Inferior parietal cortex (tissue), 1 donor: Measurements from ENCODE around the gene KCNAB2.

ENCODE experiments used
- DNase-seq: peaks from one replicate; pipeline ENCODE4 v3.0.0-alpha.2; 2016; ENCODE audit errors: extremely low spot score

Gene KCNAB2

GRCh38 chr1:6081901-6082300 is 36.2 kb downstream of the KCNAB2 start:
- DNase-seq: no peak

DNA sequence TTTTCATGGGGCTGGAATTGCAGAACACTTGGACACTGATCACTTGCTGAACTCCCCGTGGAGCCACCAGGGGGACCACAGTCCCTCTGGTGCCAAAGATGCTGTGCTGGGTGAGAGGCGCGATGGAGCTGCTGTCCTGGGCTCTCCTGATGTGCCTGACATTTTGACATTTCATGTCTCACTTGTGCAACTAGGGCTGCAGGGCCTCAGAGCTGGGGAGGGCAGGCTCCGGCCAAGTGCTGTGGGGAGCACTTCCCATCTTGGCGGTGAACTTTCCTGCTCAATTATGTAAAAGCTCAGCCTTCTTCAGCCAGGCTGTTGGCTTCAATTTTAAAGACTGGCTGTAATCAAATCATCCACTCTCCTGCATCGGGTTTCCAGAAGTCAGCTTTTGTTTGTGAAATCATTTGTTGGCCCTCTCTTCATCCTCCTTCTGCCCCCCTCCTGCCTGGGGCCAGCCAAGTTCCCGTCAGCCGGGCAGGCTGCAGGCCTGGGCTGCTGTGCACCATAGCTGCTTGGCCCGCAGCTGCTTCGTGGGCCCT is 36.8 kb downstream of the KCNAB2 start:
- no peak for DNase-seq

DNA sequence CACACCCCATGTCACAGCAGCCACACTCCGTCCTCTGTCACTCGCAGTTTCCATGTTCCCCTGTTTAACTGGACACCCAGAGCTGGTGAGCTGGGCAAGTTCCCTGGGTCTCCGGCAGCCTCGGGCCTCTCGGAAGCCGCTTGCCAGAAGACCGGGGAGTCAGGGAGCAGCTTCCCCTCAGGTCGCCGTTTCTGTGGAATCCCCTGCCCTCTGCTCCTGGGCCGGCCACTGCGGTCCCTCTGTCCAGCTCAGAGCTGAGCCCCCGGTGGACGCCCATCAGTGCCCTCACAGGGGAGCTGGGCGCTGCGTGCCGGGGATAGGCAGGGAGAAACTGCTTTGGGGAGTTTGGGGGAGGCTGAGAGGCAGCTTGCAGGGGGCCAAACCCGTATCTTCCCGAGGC is 37.7 kb downstream of the KCNAB2 start:
- DNase-seq: no peak

GRCh38 chr1:6083801-6084446 is 38.2 kb downstream of the KCNAB2 start:
- peak; percentile 70 for DNase-seq

DNA sequence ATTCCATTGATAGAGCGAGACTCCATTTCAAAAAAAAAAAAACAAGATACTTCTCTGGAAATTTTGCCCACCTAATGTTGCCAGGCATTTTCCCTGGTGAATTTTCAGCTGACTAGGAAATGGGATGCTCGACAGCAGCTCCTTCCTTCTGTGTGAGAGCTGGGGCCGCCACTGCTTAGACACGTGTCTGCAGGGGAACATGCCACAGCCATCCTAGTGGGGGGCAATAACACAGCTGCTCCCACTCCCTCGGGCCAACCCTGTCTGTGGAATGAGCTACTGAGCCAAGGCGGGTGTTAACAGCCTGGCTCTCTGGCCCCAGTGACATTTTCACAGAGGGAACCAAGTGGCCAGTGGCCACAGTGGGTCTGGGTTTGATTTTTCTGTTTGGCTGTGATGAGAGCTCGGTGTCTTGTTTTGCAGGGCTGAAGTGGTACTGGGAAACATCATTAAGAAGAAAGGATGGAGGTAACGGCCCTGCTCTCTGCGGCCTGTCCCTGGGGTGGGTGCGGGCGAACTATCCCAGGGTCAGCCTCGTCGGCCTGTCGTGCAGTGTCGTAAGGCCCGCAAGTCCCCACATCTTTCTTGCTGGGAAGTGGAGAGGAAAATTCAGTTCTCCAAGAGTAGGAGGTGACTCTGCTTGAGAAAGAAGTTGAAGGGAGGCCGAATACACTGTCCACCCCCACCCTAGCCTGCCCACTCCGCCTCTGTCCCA is 39.2 kb downstream of the KCNAB2 start:
- DNase-seq: no peak

DNA sequence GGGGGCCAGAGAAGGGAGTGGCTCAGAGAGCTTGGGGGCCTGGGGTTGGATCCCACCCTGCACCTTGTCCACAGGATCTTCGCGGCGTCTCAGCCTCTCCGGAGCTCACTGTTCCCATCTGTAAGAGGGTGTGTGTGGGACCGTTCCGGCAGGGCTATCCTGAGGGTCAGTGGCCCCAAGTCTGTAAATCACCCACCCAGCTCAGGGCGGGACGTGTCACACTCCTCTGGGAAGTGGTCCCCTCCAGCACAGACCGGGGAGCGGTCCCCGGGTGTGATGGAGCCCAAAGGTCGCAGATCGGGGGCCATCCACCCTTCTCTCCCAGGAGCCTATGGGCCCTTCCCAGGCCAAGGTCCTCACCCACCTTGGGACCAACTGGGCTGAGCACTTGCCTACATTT is 40.0 kb downstream of the KCNAB2 start:
- DNase-seq: no peak

- DNase-seq: no peak
Observed at GRCh38 chr1:6086358-6086757, 40.7 kb downstream of the KCNAB2 start.

- DNase-seq: no peak
Observed at GRCh38 chr1:6086762-6087376, 41.2 kb downstream of the KCNAB2 start.

- DNase-seq: no peak
Observed at GRCh38 chr1:6087377-6087772, 41.7 kb downstream of the KCNAB2 start.

DNA sequence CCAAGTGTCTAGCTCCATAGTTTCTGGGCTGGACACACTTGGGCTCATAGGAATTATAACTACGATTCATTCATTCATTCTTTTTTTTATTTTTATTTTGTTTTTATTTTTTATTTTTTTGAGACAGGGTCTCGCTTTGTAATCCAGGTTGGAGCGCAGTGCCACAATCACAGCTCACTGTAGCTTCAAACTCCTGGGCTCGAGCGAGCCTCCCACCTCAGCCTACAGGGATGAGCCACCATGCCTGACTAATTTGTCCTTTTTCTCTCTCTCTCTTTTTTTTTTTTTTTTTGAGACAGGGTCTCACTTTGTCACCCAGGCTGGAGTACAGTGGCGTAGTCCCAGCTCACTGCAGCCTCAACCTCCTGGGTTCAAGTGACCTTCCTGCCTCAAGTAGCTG is 42.3 kb downstream of the KCNAB2 start:
- no peak for DNase-seq

- DNase-seq: no peak
Observed at GRCh38 chr1:6088956-6089355, 43.3 kb downstream of the KCNAB2 start.

- no peak for DNase-seq
Observed at GRCh38 chr1:6090288-6090687, 44.6 kb downstream of the KCNAB2 start.

GRCh38 chr1:6090996-6091822 is 45.5 kb downstream of the KCNAB2 start:
- DNase-seq: no peak

GRCh38 chr1:6091823-6092109 is 46.1 kb downstream of the KCNAB2 start:
- no peak for DNase-seq

- DNase-seq: no peak
Observed at GRCh38 chr1:6092211-6092610, 46.5 kb downstream of the KCNAB2 start.

GRCh38 chr1:6093071-6093470 is 47.4 kb downstream of the KCNAB2 start:
- DNase-seq: no peak

DNA sequence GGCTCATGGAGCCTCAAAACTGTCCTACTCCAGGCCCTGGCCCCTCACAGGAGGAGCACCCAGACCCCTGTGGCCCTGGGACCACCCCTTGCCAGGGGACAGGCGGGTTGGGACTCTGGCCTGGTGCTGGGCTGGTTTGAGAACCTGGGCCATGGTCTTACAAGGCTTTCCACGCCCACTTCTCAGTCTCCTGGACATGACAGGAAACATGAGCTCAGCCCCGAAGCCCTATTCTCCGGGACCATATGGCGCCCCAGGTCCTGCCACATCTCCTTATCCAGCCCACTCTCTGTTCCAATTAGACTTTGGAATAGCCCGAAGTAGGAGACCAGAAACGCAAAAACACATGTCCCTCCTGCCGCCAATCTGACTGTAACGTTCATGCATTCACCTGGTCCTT is 47.9 kb downstream of the KCNAB2 start:
- no peak for DNase-seq

- no peak for DNase-seq
Observed at GRCh38 chr1:6094246-6094645, 48.6 kb downstream of the KCNAB2 start.

GRCh38 chr1:6094801-6095505 is 49.3 kb downstream of the KCNAB2 start:
- DNase-seq: no peak

DNA sequence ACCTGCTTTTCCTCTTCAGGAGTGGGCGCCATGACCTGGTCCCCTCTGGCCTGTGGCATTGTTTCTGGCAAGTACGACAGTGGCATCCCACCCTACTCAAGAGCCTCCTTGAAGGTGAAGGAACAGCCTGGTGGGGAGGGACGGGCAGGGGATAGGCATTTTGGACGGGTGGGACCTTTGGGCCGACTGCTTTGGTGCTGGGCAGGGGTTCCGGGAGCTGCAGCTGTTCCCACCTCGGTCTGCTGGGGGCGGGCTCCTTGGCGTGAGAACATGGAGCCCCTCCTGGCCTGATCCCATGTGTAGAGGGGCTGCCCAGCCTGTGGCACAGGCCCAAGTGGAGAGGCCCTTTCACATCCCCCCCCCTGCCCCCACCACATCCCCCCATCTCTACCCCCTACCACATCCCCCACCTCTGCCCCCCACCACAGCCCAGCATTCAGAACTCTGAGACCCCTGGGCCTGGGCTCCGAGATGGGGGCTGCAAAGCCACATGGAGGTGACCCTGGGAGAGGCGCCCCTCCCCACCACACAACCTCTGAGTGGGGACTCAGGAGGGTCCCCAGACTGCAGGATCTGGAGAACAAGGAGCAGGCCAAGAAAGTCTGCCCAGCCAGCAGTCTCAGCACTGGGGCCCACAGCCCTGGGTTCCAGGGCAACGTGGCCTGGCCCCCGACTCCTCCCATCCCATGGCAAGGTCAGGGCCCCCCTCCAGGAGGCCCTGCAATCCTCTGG is 50.0 kb downstream of the KCNAB2 start:
- DNase-seq: no peak
